Erythroblast (primary cell): Measurements from ENCODE around the gene METRN.

Experiments used
- GATA1 ChIP-seq: IDR thresholded peaks from 2 replicates; pipeline ENCODE4 v1.6.1; 2011; ENCODE audit warnings: low read depth, mild to moderate bottlenecking, control low read depth, low read length, moderate library complexity
- POLR2A ChIP-seq: IDR thresholded peaks from 2 replicates; pipeline ENCODE4 v1.6.1; 2011; ENCODE audit warnings: mild to moderate bottlenecking, low read length

DNA sequence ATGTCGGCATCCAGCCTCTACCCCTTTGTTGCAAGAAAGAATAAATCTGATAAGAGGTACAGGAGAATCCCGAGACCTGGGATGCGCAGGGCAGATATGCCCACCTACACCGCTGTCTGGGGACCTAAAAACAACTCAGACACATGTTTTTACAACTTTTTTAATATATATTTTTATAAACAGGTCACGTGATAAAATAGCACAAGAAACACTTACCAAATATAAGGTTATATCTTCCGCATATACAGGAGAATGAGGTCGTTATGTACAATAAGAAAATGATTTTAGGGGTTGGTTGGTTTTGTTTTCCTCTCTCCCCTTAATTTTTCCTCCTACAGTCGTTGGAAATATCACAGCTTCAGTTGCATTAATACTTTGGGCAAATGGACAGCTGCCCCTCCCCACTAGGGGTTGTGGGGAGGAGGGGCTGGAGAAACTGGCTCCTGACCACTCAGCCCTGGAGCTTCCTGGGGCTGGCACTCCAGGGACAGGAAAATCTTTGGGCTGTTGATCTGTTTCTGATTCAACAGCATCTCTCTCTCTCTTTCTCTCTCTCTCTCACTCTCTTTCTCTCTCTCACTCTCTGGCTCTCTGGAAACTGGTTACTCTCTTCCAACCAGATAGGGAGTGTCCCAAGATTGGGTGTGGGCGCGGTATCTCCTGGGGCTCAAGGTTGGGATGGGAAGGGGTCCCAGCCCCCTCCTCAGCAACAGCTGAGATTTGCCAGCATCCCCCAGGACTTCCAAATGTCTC lies 22.4 kb upstream of the METRN start:
- no peak for TF ChIP-seq POLR2A
- TF ChIP-seq GATA1: no peak
